Germinal center (tissue), 1 donor: ENCODE measurements around the gene TRPM6.
"Not testable (repeated sequence)": the region's sequence is repeated elsewhere in the genome, so short reads cannot be mapped to it uniquely, and the experiment has no call there.

Experiments
- DNase-seq: peaks from one replicate; pipeline ENCODE4 v3.0.0; 2012; ENCODE audit warnings: mixed read lengths, low spot score

TRPM6 gene

DNA sequence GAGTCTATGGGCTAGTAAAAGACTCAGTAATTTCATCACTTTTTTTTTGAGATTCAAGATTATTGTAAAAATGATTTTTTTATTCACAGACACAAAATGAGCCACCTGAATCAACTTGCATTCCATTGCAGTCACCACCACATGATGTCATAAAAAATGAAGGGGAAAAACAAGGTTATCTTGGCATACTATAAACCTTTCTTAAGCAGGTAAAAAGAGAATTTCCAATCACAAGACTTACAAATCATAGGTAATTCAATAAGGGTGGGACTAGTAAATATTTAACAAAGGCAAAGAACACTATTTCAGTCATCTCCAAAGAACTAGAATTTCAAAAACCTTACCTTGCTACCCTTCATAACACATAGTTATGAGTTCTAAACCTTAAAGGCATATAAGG is 30.7 kb downstream of the TRPM6 start:
- no peak for DNase-seq

DNA sequence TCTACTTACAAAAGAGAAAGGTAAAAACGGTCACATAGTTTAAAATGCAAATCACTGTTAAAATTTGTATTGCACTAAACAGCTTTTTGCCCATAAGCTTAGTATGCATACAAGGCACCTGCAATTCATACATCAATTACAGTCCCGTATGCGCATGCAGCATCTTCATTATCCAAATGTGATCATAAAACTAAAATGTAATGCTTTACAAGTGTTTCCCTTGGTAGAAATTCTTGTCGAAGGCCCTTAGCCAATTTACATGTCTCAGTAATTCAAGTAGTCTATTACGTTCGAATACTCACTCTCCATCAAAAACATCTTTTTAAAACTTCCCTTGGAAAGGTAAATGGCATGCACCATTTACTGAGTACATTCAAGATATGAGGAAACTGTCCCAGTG is 32.6 kb downstream of the TRPM6 start:
- DNase-seq: no peak

DNA sequence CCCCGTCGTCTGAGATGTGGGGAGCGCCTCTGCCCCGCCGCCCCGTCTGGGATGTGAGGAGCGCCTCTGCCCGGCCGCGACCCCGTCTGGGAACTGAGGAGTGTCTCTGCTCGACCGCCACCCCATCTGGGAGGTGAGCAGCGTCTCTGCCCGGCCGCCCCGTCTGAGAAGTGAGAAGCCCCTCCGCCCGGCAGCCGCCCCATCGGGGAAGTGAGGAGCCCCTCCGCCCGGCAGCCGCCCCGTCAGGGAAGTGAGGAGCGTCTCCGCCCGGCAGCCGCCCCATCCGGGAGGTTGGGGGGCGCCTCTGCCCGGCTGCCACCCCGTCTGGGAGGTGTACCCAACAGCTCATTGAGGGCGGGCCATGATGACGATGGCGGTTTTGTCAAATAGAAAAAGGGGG is 34.7 kb downstream of the TRPM6 start:
- DNase-seq: not testable (repeated sequence)

DNA sequence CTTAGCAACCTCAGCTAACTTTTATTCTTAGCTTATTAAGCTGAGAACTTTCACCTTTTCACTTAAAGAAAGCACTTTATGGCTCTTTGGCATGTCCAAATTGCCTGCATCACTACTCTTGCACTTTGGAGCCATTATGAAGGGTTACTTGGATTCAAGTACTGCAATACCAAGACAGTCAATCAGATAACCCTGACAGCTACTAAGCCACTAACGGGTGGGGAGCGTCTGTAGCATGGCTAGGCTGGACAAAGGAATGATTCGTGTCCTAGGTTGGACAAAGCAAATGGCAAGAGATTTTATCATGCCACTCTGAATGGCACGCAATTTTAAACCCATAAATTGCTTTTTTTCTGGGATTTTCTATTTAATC is 39.6 kb downstream of the TRPM6 start:
- no peak for DNase-seq

DNA sequence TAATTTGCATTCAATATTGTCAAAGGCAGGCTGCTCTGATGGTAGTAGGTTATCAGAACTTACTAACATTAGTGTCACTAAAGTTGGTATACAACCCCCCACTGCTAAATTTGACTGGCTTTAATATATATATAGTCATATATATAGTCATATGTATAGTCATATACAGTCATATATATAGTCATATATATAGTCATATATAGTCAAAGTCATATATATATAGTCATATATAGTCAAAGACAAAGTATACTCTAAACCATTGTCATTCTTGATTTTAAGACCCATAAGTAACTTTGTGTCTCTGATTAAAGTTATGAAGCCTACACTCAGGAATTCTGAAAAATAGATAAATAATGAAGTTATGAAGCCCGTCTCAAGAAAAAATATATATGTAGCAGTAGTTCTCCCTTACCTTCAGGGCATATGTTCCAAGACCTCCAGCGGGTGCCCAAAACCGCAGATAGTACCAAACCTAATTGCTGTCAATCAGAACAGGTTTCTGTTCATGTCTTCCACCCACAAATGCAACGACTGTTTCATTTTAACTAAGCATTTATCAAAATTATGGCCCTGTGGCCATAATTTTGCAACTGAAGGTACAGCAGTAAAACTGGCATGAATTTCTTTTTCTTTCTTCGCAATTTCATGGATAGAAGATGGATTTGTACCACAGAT is 40.1 kb downstream of the TRPM6 start:
- DNase-seq: no peak

DNA sequence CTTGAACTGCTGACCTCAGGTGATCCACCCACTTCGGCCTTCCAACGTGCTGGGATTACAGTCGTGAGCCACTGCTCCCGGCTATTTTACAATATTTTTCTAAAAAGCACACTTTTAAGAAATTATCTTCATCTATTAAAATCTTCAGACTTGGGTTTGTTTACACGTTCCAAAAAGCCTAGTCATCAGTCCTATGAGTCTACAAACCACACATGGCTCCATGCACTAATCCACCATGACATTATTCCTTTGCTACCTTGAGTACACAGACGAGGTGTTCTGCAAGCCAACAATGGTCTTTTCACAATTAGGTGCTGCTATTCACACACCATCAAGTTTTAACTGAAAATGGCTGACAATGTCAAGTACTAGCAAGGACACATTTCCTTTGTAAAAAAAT is 41.0 kb downstream of the TRPM6 start:
- DNase-seq: no peak

DNA sequence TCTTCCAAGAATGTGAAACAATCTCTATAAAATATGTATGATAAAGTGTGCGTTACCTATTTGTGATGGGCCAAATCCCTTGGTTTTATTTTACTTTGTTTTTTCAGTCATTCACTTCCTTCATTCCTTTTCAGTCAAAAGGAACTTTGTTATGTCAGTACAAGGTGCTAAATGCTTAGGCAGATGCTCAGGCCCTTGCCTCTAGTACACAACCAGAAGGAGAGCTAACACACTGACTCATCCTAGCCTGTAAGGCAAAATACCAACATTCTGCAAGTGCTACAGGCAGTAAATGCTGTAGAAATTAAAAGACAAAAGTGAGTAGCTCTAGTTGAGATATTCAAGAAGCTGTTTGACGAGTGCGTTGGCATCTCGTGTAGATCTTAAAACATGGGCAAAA is 49.4 kb downstream of the TRPM6 start:
- DNase-seq: no peak

DNA sequence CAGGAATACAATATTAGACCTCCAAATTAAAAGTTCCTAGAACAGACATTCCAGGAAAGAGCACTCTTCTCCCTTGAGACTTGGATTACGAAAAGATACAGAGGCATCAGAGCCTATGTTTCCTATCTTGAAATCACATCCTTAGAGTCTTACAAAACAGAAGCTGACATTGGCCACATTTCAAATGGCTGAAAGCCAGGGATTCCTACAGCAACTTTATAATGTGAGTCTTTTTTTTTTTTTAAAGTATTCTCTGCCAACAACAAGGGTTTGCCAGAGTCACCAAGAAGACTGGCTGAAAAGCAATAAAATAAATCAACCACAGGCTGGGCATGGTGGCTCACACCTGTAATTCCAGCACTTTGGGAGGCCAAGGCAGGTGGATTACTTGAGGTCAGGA is 63.1 kb downstream of the TRPM6 start:
- no peak for DNase-seq

DNA sequence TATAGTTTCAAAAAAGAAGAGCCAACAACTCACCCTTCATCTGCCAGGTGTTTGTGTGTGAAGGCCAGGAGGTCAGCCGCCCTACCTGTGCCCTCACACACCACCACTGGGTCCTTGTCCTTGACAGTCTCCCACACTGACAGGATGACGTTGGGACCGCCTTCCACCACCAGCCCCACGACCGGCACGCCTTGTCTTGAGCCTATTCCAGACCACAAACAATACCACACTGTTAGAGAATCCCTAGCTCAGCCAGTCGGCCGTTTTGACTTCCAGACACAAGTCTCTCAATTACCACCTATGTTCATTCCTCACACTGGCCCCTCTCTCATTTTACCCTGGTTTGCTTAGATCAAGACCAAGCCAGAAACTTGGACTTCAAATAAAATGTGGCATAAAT is 66.1 kb downstream of the TRPM6 start:
- no peak for DNase-seq

DNA sequence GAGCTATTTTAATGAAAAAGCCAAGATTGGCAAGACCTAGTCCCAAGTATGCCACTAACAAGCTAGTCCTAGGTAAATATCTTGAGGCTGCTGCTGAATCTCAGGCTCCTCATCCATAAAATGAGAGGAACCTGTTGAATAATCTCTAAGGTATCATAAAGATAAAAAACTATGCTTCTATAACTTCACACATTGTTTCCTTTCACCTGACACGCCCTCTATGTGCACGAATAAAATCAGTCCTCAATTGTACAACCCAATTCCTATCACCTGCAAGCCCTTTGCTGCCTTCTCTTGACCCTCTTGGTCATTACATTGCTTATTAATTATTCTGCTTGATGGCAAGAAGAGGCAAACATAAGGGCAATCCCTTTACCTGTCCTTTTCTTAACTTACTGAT is 69.9 kb downstream of the TRPM6 start:
- no peak for DNase-seq

DNA sequence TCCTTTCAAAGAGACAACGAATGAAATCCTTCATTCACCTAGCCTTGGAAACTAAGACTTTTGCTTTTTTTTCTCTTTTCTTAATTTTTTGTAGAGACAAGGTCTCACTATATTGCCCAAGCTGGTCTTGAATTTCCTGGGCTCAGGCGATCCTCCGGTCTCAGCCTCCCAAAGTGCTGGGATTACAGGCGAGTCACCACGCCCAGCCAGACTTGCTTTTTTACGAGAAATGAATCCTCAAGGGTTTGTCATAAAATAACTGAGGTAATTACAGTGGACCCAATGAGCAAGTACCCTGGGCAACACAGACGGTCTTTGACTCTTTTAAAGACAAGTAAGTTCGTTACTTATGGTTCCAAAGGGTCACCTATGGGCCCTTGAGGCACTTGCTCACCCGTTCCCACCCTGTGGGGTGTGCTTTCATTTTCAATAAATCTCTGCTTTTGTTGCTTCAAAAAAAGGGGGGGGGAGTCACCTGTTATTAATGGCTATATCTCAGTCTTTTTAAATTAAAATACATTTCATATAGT is 70.4 kb downstream of the TRPM6 start:
- no peak for DNase-seq

DNA sequence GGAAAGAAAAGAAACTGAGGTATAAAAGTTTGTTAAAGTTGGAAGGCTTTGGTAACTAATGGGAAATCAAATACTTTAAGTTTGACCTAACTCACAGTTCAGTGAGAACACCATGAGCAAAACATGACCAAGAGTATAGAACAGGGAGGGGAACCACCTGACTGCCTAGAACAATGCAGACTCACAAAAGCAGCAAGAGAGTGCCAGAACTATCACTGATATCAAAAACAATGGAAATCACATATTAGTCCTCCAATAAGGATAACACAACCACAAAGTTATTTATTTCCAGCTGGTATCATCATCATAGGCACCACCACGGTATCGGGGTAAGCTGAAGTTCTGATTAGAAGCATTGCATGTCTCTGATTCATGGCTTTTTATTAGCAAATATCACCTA is 77.5 kb downstream of the TRPM6 start:
- DNase-seq: no peak

DNA sequence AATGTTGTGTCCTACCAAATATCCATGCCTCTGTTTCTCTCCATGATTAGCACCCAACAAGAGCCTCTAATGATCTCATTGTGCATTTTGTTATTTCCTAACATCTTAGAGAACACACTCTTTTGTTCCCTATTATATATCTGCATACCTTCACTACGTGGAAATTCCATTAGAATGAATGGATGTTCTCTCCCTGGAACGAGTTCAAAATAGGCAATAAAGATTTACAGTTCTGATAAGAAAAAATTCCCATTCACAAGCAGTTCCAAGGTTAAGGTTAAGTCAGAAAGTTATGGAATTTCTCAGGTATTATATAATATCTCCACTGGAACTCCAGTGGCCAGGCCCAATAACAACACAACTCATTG is 83.7 kb downstream of the TRPM6 start:
- DNase-seq: no peak

DNA sequence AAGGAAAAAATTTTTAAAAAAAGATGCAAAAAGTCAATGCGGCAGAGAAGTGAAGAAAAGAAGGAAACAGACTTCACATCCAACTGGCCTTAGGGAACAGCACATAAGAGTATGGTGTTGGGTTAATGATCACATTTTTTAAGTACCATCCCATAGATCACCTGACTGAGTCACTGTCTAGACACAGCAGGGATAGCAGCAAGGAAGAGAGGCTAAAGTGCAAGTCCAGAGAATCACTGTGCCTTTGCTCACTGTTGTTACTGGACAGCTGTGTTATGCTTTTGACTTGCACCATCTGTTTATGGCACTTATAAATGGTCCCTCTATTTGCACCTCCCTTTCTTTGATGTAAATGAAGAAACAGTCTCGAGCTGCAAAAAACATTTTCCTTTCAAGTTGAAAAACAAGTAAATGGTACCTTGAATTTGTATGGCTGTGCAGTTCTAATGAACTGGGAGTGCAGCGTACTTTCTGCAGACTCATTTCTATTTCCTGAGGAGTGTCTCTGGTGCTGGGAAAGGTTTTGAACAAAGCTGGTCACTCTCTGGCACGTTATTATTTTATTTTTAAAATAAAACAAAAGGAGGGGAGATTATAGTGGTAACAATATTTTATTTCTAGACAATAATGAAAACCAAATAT is 84.2 kb downstream of the TRPM6 start:
- DNase-seq: no peak

DNA sequence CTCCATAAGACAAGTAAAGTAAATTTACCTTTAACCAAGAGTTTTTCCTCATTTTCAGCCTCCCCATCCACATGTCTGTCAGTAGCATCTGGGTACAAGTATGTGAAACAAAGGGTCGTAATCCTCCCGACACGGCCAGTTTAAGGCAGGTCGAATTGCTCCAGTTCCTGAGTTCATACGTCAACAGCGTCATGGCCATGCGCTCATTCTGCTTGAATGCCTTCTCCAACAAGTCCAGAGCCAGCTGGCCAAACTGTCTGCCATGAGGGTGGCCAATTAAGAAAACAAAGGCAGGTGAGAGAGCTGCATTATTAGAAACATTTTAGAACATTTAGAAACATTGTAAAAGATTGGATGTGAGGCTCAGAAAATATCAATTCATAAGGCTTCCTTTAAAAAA is 87.5 kb downstream of the TRPM6 start:
- DNase-seq: no peak

DNA sequence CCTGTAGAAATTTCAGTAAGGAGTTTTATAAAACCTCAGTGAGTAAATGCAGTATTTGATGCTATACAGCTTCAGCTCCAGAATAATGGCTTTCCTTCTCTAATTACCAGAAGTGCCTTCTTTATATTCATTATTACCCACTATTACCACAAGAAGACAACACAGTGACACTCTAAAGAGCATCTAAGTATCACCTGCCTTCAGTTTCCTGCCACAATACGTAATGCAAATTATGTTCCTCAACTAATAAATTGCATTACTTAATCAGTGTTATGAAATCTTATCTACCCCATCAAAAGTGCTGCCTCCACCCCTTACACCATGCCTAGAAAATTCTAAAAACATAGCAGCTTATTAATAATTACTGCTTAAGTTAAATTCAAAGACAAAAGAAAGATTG is 91.9 kb downstream of the TRPM6 start:
- no peak for DNase-seq

DNA sequence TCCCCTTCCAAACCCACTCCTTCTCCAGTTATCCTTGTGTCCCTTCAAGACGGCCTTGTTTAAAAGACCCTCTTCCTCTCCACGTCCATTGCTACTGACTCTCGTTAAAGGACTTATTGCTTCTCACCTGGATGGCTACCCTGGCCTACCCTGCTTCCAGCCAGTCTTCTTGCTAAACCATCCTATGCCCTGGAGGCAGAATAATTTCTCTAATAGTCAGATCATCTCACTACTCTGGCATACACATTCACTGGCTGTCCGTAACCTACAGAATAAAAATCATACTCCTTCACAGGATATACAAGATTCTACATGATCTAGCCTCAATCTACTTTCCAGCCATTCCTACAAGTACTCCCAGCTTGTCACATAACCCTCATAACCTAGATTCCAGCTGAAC is 92.6 kb downstream of the TRPM6 start:
- no peak for DNase-seq

DNA sequence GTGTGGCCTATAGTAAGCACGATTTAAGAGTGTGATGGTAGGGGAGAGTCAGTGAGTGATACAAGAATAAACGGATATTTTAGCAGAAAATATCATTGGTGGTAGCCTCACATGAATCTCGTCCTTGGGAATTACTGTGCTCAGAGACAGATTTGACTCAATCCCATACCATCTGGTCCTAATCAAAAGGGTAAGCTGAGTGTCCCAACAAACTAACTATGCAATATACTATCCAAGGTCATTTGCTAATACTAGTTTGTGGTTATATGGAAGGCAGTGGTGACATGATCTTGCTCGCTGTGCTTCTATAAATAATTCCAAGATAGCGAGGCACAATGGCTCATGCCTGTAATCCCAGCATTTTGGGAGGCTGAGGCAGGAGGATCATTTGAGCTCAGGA is 103.2 kb downstream of the TRPM6 start:
- DNase-seq: no peak

DNA sequence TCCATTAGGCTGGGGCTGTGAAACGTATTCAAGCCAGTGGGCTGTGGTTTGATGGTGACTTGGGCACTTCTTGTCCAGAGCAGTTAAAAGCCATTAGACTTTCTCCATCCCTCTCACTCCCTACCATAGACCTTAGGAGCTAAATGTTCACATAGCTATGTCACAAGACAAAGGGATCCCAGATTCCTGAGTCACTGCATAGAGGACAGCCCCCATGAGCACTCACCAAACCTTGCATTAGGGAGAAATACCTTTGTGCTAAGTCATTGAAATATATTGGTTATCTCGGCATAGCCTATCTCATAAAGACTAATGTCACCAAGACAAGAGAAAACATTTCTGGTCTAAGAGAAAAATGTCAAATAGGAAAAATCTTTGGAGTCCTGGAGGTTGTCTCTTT is 104.3 kb downstream of the TRPM6 start:
- no peak for DNase-seq

DNA sequence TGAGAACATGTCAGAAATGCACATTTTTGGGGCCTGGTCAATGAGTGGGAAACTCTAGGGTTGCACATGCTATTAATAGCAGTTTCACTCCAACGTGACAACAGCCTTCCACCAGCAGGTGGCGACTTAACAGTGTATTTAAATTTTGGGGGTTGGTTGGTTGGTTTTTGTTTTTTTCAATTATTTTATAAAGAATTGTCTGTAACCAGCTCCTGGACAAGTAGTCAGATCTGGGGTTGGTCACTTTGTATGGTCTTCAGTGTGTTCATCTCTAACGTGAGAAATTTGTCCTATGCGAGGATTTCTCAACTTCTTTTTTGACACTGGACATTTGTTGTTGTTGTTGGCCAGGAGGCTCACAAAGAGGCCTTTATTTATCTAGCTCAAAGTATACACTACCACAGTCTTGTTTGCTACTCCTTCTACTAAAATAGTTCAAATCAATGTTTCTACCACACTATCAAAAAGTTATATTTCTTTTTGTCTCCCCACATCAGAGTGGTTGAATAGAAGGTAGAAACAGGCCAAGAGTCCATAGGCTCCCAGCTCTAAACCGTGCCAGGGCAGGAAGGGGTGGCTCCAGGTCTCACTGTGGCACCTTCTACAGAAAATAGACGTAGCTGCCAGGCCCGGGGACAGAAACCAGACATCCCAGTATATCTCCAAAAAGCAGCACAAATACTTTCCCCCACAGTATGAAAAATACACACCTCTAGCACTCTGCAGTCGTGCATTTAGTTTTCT is 110.4 kb downstream of the TRPM6 start:
- DNase-seq: peak; percentile 53

DNA sequence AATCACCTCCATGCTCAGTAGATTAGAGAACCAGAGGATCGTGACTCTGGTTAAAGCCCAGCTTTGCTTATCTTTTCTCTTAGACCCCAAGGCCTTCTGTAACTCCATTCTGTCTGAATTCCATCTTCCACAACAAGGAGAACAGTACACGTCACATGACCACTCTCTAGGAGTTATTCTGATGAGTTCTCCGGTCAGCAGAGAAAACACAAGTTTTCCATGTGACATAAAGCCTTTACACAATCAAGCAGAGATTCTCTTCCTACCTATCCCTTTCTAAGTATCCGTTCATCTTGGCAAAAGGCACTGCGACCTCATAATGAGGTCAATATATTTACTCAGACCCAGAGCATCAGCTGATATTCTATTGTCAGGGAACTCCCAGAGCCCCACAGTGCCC is 112.3 kb downstream of the TRPM6 start:
- no peak for DNase-seq

DNA sequence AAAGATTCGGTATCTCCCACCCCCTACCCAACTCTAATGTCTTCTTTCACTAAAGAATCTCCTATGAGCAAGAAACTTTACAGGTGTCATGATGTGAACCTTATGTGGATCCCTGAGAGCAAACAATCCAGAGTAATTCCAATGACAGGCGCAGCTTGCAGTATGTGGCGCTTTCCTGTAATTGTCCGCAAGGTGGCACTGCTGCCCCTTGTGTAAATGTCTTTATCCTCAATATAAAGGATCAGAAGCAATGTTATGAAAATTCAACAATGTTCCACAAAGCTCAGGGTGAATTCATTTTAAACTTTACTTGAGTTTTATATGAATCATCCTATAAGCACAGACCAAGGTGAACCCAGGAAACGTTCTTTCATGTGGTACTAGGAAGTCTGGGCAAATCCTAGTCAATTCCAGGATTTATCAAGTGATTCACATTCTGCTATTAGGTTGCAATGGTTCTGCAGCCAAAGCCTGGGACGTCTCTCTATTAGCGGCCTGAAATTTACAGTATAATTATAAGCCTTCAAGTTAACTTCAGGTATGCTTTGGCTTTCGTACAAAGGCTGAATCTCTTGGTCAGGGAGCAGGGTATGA is 113.7 kb downstream of the TRPM6 start:
- DNase-seq: peak; percentile 53

DNA sequence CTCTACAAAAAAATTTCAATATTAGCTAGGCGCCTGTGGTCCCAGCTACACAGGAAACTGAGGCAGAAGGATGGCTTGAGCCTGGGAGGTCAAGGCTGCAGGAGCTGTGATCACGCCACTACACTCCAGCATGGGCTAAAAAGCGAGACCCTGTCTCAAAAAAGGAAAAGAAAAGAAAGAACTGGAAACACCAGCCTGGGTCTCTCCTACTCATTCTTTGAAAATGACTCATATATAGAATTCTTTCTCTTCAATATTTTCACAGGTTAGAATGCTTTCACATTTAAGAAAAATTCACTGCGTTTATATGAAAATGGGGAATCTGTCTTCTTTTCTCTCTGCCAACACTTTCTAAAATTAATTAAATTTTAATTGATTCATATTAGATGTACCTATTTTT is 115.6 kb downstream of the TRPM6 start:
- DNase-seq: no peak
